ENCODE measurements around the gene RMND1.

The RMND1 gene

DNA sequence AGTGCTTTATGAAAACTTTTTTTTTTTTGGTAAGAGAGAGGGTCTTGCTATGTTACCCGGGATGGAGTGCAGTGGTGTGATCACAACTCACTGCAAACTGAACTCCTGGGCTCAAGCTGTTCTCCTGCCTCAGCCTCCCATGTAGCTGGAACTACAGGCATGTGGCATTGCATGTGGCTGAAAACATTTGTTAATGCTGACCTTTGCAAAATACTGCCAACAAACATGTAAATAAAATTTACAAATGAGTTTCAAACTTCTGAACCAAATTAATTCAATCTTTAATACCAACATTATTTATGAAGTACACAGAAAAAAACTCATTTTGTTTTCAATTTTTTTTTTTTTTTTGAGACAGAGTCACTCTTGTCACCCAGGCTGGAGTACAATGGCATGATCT is 34.4 kb downstream of the RMND1 start:
- Mint-ChIP-seq H3K9me3 (peaks cover 3% of the 10 kb centered on the region), H3K27me3 (no peaks in the 10 kb centered on the region), H3K27ac (no peak overlapping the region), H3K4me1 (peaks cover 4% of the 10 kb centered on the region), H3K4me3 (no peak overlapping the region), H3K36me3 (peaks cover 27% of the 10 kb centered on the region)
- ATAC-seq (ENCODE audit: low read depth) (no peak), DNase-seq (ENCODE audit: low spot score in 2 of 2) (no peak)

DNA sequence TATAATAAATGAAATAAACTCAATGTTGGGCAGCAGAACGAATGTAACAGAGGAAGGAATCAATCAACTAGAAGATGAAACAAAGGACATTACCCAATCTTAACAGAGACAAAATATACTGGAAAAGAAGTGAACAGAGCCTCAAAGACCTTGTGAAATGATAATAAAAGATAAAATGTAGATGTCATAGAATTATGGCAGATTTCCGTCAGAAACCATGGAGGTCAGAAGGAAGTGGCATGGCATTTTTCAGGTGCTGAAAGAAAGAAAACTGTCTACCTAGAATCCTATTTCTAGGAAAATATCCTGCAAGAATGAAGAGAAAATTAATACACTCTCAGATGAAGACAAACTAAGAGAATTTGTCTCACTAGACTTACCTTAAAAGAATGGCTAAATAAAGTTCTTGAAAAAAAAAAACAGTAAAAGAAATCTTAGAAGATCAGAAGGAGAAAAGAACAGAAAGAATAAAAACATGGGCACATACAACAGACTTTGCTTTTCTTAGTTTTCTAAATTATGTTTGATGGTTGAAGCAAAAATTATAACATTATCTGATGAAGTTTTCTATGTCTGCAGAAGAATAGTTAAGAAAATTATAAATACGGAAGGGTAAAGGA is 37.2 kb downstream of the RMND1 start:
- H3K9me3 Mint-ChIP-seq = peaks cover 3% of the 10 kb centered on the region
- DNase-seq (ENCODE audit: low spot score in 2 of 2) (no peak), ATAC-seq (ENCODE audit: low read depth) (no peak)
- H3K36me3 Mint-ChIP-seq = peaks cover 37% of the 10 kb centered on the region
- H3K27me3 Mint-ChIP-seq = no peaks in the 10 kb centered on the region
- no peak overlapping the region for H3K27ac Mint-ChIP-seq
- H3K4me1 Mint-ChIP-seq = peaks cover 4% of the 10 kb centered on the region
- no peak overlapping the region for H3K4me3 Mint-ChIP-seq

DNA sequence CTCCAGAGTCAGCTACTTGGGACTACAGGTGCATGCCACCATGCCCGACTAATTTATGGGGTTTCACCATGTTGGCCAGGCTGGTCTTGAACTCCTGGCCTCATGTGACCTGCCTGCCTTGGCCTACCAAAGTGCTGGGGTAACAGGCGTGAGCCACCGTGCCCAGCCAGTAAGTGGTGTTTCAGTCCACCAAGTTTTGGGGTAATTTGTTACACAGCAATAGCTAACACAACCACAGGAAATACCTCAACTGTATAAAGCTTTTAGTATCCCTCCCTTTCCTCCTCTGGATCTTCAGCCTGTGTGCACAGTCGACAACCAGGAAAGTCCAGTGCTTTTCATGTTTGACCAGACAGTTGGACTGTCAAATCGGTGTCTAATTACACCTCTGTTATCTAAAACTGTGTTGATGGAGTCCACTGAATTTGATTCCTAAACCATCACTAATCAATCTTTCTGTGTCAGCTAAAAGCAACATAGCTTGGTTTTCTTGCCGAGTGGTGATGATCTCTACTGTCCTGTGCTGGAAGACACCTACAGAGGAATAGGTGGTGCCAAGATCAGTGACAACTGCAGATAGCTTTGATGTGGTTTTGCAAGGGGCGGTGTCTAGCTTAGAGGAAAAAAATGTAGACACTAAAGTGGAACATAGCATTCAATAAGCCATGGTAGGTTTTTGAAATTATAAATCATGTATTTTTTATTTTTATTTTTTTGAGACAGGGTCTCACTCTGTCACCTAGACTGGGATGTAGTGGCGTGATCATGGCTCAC is 38.4 kb downstream of the RMND1 start:
- Mint-ChIP-seq H3K4me3 (no peak overlapping the region), H3K27ac (peak overlapping the region; percentile 74), H3K4me1 (peaks cover 11% of the 10 kb centered on the region), H3K36me3 (peaks cover 37% of the 10 kb centered on the region), H3K9me3 (peaks cover 3% of the 10 kb centered on the region), H3K27me3 (no peaks in the 10 kb centered on the region)
- DNase-seq (ENCODE audit: low spot score in 2 of 2) (no peak), ATAC-seq (ENCODE audit: low read depth) (no peak)

DNA sequence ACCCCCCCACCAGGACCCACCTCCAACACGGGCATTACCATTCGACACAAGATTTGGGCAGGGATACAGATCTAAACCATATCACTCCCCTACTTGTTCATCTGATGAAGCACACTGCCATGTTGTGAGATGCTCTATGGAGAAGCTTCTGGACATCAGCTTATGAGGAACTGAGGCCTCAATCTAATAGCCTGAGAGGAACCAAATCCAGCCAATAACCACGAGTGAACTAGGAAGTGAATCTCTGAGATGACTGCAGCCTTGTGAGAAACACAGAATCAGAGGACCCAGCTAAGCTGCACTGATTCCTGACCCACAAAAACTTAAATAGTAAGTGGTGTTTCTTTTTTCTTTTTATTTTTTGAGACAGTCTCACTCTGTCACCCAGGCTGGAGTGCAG is 39.0 kb downstream of the RMND1 start:
- ATAC-seq (ENCODE audit: low read depth) = no peak
- Mint-ChIP-seq H3K27ac (no peak overlapping the region), H3K36me3 (peaks cover 38% of the 10 kb centered on the region), H3K4me1 (peaks cover 12% of the 10 kb centered on the region), H3K4me3 (no peak overlapping the region), H3K27me3 (no peaks in the 10 kb centered on the region), H3K9me3 (peaks cover 3% of the 10 kb centered on the region)
- DNase-seq (ENCODE audit: low spot score in 2 of 2) = no peak

DNA sequence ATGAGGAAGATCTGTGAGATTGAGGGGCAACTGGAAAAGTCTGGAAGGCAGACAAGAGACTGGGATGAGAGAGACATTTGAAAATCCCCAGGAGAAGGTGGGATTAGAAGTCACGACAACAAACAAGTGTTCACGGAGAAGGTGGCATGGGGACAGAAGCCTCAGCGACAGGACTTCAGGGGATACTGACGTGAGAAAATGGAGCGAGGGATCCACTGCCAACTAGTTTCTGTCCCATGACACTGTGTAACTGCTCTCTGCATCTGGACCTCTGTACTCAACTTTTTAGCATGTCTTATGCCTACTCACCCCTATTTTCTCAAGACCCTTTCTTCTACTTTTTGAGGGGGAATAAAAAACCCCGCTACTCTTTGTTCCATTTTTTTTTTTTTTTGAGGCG is 42.2 kb downstream of the RMND1 start:
- peaks cover 3% of the 10 kb centered on the region for H3K9me3 Mint-ChIP-seq
- ATAC-seq (ENCODE audit: low read depth) (no peak), DNase-seq (ENCODE audit: low spot score in 2 of 2) (no peak)
- peak overlapping the region; percentile 32 for H3K27ac Mint-ChIP-seq
- H3K4me1 Mint-ChIP-seq = peaks cover 18% of the 10 kb centered on the region
- H3K4me3 Mint-ChIP-seq = no peak overlapping the region
- H3K27me3 Mint-ChIP-seq = no peaks in the 10 kb centered on the region
- H3K36me3 Mint-ChIP-seq = peaks cover 29% of the 10 kb centered on the region

DNA sequence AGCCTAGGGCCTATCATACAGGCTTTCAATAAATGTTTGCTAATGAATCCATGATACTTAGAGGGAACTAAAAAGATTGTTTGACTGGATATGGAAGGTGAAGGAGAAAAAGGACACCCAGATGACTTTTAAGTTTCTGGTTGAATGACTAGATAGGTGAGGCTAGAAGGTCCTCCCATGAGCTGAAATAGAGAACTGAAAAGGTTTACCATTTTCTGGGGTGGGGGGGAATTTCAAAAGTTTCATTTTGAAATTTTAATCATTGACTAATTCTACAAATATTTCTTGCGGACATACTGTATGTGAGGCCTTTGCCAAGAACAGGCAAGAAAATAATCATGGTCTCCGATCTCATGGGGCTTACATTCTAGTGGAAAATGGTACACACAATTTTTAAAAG is 42.7 kb downstream of the RMND1 start:
- Mint-ChIP-seq H3K9me3 (peaks cover 1% of the 10 kb centered on the region), H3K27me3 (no peaks in the 10 kb centered on the region), H3K4me1 (peaks cover 17% of the 10 kb centered on the region), H3K36me3 (peaks cover 25% of the 10 kb centered on the region), H3K27ac (peak overlapping the region; percentile 32), H3K4me3 (no peak overlapping the region)
- DNase-seq (ENCODE audit: low spot score in 2 of 2) (no peak), ATAC-seq (ENCODE audit: low read depth) (no peak)

DNA sequence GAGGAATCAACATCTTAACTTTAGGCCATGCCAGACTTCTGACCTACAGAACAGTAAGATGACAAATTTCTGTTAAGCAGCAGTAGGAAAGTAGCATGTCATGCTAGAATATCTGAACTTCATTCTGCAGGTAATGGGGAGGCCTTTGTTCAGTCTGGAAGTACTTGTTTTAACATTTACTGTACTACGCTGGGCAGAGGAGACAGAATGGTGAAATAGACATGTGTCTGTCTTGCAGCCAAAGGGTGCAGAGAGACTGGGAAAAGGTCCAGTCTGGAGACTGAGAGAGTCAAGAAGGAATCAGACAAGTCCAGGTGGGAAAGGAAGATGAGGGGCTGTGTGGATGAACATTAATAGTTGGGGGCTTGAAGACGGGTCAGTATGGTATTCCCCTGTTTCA is 43.1 kb downstream of the RMND1 start:
- H3K9me3 Mint-ChIP-seq = no peaks in the 10 kb centered on the region
- peak overlapping the region; percentile 32 for H3K27ac Mint-ChIP-seq
- H3K4me3 Mint-ChIP-seq = no peak overlapping the region
- ATAC-seq (ENCODE audit: low read depth) = no peak
- peaks cover 22% of the 10 kb centered on the region for H3K36me3 Mint-ChIP-seq
- H3K4me1 Mint-ChIP-seq = peaks cover 14% of the 10 kb centered on the region
- DNase-seq (ENCODE audit: low spot score in 2 of 2) = no peak
- H3K27me3 Mint-ChIP-seq = no peaks in the 10 kb centered on the region

DNA sequence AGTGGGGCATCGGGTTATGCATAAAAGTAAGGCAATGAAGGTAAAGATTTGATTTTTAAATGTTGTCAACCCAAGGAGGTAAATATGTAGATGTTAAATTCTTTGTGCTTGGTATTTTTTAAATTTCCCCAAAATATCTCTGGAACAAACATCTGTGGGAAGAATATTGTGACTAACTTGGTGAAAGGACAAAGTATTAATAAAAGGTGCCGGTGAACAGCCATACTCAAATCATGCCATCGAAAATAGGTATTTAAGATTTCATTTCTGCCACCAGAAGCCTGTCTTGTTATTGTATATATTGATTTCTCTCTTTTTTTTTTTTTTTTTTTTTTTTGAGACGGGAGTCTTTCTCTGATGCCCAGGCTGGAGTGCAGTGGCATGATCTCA is 48.0 kb downstream of the RMND1 start:
- H3K36me3 Mint-ChIP-seq = peaks cover 14% of the 10 kb centered on the region
- H3K27me3 Mint-ChIP-seq = no peaks in the 10 kb centered on the region
- H3K4me3 Mint-ChIP-seq = no peak overlapping the region
- H3K4me1 Mint-ChIP-seq = peaks cover 19% of the 10 kb centered on the region
- DNase-seq (ENCODE audit: low spot score in 2 of 2) = no peak
- peak overlapping the region; percentile 42 for H3K27ac Mint-ChIP-seq
- no peaks in the 10 kb centered on the region for H3K9me3 Mint-ChIP-seq
- no peak for ATAC-seq (ENCODE audit: low read depth)

DNA sequence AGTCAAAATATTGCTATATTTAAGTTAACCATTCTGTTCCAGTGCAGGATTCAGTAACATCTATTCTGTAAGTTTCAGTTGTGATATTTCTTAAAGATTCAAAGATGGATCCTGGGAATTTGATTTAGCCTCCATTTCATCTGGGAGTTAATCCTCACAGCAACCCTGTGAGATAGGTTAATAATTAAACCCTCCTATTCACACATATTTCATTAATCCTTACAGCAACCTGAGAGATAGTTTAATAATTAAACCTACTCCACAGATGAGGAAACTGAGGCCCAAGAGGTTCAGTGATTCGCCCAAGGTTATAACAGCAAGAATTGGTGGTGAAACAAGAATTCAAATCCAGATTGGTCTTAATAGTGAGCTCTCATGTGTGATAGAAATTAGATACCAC is 49.7 kb downstream of the RMND1 start:
- Mint-ChIP-seq H3K4me3 (no peak overlapping the region), H3K36me3 (peaks cover 11% of the 10 kb centered on the region), H3K4me1 (peaks cover 20% of the 10 kb centered on the region), H3K27me3 (no peaks in the 10 kb centered on the region), H3K27ac (no peak overlapping the region), H3K9me3 (no peaks in the 10 kb centered on the region)
- DNase-seq (ENCODE audit: low spot score in 2 of 2) (no peak), ATAC-seq (ENCODE audit: low read depth) (no peak)

DNA sequence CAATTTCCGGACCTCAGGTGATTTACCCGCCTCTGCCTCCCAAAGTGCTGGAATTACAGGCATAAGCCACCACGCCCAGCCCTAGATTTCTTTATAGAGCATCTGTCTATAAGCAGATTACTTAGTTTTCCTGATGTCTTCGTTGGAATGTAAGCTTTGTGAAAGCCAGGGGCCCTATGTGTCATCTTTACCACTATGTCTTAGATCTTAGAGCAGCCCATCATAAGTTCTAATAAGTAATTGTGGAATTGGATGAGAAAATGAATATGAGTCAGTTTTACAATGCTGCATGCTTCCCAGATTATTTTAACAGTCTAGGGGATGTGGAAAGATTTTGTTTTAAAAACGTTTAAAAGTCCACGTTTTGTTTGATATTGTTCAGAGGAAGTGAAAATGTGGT is 51.5 kb downstream of the RMND1 start:
- DNase-seq (ENCODE audit: low spot score in 2 of 2) = no peak
- H3K9me3 Mint-ChIP-seq = no peaks in the 10 kb centered on the region
- H3K27ac Mint-ChIP-seq = peak overlapping the region; percentile 24
- H3K36me3 Mint-ChIP-seq = peaks cover 11% of the 10 kb centered on the region
- H3K4me3 Mint-ChIP-seq = no peak overlapping the region
- H3K4me1 Mint-ChIP-seq = peaks cover 23% of the 10 kb centered on the region
- no peaks in the 10 kb centered on the region for H3K27me3 Mint-ChIP-seq
- no peak for ATAC-seq (ENCODE audit: low read depth)

DNA sequence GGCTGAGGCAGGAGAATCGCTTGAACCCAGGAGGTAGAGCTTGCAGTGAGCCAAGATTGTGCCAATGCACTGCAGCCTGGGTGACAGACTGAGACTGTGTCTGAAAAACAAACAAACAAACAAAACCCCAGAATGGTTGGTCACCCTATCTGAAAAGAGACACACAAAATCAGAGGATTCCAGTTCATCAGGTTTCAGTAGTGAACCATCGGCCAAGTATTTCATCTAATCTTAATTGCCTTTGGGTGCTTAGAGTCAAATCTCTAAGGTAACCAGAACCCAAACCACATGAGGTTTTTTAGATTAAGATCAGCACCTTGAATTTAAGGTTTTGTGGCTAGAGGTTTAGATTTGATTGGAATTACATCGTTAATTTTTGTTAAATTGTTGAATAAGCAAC is 52.2 kb downstream of the RMND1 start:
- Mint-ChIP-seq H3K27me3 (no peaks in the 10 kb centered on the region), H3K4me1 (peaks cover 29% of the 10 kb centered on the region), H3K9me3 (no peaks in the 10 kb centered on the region), H3K36me3 (peaks cover 11% of the 10 kb centered on the region), H3K27ac (no peak overlapping the region), H3K4me3 (no peak overlapping the region)
- no peak for ATAC-seq (ENCODE audit: low read depth)
- DNase-seq (ENCODE audit: low spot score in 2 of 2) = no peak

DNA sequence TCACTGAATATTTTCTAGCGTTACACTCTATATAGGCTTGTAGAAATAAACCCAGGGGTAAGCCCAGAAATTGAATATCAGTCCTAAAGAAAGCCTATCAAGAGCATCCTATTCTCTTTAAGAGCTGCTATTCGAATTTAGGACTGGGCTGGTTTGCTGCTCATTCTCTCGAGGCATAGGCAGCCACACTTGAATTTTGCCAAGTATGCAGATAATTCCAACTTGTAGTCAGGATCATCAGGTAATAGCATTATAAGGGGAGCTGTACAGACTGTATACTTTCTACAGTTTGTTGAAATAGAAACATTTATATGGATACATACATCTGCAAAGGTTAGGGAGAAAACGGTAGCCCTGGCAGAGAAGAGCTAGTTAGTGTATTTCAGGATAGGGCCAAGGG is 58.5 kb downstream of the RMND1 start:
- Mint-ChIP-seq H3K4me1 (peaks cover 45% of the 10 kb centered on the region), H3K27ac (peak overlapping the region; percentile 98), H3K9me3 (no peaks in the 10 kb centered on the region), H3K4me3 (peak overlapping the region; percentile 12), H3K36me3 (peaks cover 5% of the 10 kb centered on the region), H3K27me3 (no peaks in the 10 kb centered on the region)
- no peak for ATAC-seq (ENCODE audit: low read depth)
- DNase-seq (ENCODE audit: low spot score in 2 of 2) = no peak

DNA sequence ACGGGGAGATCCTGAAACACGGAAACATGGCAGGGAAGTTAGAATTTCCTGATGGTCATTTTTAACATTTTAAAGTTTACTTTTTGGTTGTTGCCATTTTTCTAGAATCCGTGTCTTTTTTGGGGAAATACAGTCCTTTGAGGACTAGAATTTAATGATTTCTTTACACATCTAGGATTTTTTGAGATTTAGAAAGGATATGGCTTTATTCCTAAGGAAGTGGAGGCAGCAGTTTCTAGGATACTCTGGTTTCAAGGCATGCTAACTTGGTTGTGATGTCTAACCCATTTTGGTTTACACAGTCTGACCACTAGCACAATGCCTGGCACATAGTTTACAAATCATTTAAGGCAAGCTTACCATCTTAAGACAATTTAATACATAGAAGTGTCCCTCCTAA is 59.5 kb downstream of the RMND1 start:
- no peaks in the 10 kb centered on the region for H3K27me3 Mint-ChIP-seq
- peak overlapping the region; percentile 98 for H3K27ac Mint-ChIP-seq
- H3K4me1 Mint-ChIP-seq = peaks cover 40% of the 10 kb centered on the region
- no peak for DNase-seq (ENCODE audit: low spot score in 2 of 2)
- H3K4me3 Mint-ChIP-seq = peak overlapping the region; percentile 100
- peaks cover 5% of the 10 kb centered on the region for H3K36me3 Mint-ChIP-seq
- no peak for ATAC-seq (ENCODE audit: low read depth)
- H3K9me3 Mint-ChIP-seq = no peaks in the 10 kb centered on the region

DNA sequence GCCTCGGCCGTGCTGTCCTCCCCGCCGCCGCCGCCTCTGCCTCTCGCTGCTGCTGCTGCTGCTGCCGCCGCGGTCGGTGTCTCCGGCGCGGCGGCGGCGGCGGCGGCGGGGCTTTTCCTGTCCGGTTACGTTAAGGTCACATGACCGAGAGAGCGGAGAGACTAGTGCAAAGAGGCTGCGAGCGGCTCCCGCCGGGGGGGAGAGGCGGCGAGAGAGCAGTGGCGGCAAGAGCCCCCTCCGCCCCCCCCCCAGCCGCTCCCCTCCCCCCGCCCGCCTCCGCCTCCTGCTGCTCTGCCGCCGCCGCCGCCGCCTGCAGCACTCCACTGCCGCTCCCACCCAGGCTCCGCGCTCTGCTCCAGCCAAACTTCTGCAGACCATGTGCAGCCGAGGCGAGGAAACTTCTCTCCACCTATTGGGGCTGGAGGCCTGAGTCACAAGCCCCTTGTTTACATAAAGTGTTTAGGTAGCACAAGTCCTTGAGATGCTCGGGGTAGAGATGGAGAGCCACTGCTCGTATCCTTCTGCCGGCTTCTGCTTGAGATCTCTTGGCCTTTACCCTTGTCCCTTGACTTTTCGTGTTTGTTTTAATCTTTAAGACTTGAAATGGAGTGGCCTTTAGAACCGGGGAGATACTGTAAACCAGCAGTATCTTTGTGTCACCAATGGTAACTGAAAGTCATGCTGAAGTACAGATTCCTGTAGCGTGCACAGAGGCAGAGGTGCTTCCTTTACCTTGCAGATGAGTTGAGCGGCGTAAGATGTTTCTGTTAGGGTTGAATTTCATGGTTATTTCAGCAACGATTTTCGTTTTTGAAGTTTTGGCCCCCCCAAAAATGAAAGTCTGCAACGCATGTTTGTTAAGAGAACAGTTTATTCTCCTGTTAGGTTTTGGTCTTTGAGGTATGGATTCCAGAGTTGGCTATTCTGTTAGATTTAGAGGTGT is 60.2 kb downstream of the RMND1 start, which contains the start of gene ZBTB2:
ZBTB2 (minus strand) TSS at position 89 of the 943 bp plus-strand sequence. CDS start 17,922 bp downstream, outside the sequence.
- peak; percentile 7 for ATAC-seq (ENCODE audit: low read depth)
- Mint-ChIP-seq H3K9me3 (no peaks in the 10 kb centered on the region), H3K27me3 (no peaks in the 10 kb centered on the region), H3K4me3 (peak within 1 kb of the TSS; percentile 100), H3K36me3 (peaks cover 4% of the 10 kb centered on the region), H3K27ac (peak within 1 kb of the TSS; percentile 98), H3K4me1 (peaks cover 36% of the 10 kb centered on the region)
- peak; percentile 48 to 71 for DNase-seq (ENCODE audit: low spot score in 2 of 2)

Data from memory B cell (primary cell).